Measurements from ENCODE around the gene FUT4. TPM values are rescaled to one million over a fixed set of nuclear protein-coding genes. Genes with fewer than 3 reads are reported as not detected.

Gene FUT4
- total RNA-seq, 2 donors from 2014 or later = 3.3 to 3.4 TPM

DNA sequence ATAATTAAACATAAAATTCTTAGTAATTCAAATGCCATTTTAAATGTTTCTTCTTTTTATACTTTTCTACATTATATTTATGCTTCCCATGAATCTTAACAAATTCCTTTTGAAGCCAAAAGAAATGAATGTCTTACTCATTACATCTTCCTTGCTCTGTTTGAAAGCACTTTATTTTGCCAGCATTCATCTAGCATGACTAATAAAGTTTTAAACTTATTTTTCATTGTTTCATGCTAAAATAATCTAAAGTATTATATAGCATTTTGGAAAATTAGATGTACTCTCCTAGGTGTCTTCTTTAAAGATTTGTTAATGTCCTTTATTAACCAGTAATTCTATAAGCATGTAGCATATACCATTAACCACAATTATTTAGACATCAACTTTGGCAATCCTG lies 13.7 kb downstream of the FUT4 start:
- H3K9me3 ChIP-seq = no peaks in the 10 kb centered on the region
- no peaks in the 10 kb centered on the region for H3K36me3 ChIP-seq
- TF ChIP-seq CTCF (IDR thresholded peaks at IDR 0.05) = no peak
- no peak for DNase-seq (ENCODE audit: low spot score)
- no peaks in the 10 kb centered on the region for H3K27me3 ChIP-seq
- no peak overlapping the region for H3K27ac ChIP-seq
- H3K4me3 ChIP-seq = no peak overlapping the region
- no peaks in the 10 kb centered on the region for H3K4me1 ChIP-seq

DNA sequence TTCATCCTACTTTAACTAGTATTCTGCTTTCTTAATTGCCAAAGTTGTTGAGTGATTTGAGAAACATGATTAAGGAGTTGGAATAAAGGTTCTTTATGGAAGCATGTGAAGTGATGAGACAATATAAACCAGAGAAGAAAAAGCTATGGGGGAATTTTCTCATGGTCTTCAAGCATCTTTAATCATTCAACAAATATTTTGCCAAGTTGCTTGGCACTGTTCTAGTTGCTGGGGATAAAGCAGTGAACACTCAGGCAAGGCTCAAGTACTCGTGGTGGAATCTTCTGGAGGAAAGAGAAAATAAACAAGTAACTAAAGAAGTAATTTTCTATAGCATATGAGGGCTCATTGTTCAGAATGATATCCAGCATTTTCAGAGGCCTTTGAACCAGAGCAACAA lies 14.3 kb downstream of the FUT4 start:
- H3K27ac ChIP-seq = no peak overlapping the region
- no peaks in the 10 kb centered on the region for H3K27me3 ChIP-seq
- no peak for DNase-seq (ENCODE audit: low spot score)
- no peak overlapping the region for H3K4me3 ChIP-seq
- H3K4me1 ChIP-seq = peaks cover 0 to 3% of the 10 kb centered on the region in 2 donors
- H3K36me3 ChIP-seq = no peaks in the 10 kb centered on the region
- H3K9me3 ChIP-seq = no peaks in the 10 kb centered on the region
- TF ChIP-seq CTCF (IDR thresholded peaks at IDR 0.05) = no peak

GRCh38 chr11:94558468-94558867 lies 14.7 kb downstream of the FUT4 start:
- peaks cover 0 to 8% of the 10 kb centered on the region in 2 donors for H3K4me1 ChIP-seq
- H3K4me3 ChIP-seq = no peak overlapping the region
- H3K36me3 ChIP-seq = no peaks in the 10 kb centered on the region
- H3K9me3 ChIP-seq = no peaks in the 10 kb centered on the region
- TF ChIP-seq CTCF (IDR thresholded peaks at IDR 0.05) = no peak
- DNase-seq (ENCODE audit: low spot score) = no peak
- no peak overlapping the region for H3K27ac ChIP-seq
- H3K27me3 ChIP-seq = no peaks in the 10 kb centered on the region

DNA sequence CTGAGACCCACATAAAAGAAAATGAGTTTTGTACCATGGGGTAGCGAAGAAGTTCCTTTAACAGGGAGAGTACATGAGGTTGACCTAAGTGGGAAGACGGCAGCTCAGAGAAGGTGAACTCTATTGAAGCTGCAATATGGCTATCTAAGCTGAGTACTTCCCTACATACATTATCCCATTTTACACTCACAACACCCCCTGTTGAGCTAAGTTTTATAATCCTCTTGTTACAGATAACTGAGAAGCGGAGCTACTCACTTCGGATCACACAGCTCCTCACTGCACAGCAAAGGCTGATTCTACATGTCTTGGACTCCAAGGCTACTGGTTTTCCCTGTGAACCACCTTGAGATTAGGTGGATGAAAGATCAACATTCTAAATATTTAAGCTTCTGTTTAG lies 15.2 kb downstream of the FUT4 start:
- Histone ChIP-seq H3K36me3 (no peaks in the 10 kb centered on the region), H3K27ac (no peak overlapping the region)

GRCh38 chr11:94559361-94559760 lies 15.6 kb downstream of the FUT4 start:
- no peak for TF ChIP-seq CTCF (IDR thresholded peaks at IDR 0.05)
- no peak overlapping the region for H3K4me3 ChIP-seq
- H3K27ac ChIP-seq = no peak overlapping the region
- H3K36me3 ChIP-seq = no peaks in the 10 kb centered on the region
- no peaks in the 10 kb centered on the region for H3K27me3 ChIP-seq
- H3K4me1 ChIP-seq = peaks cover 0 to 8% of the 10 kb centered on the region in 2 donors
- no peak for DNase-seq (ENCODE audit: low spot score)
- H3K9me3 ChIP-seq = no peaks in the 10 kb centered on the region

More for the DNA sequence above, 15.2 kb downstream of the FUT4 start:
- DNase-seq (ENCODE audit: low spot score) = no peak
- no peaks in the 10 kb centered on the region for H3K27me3 ChIP-seq
- H3K4me3 ChIP-seq = no peak overlapping the region
- peaks cover 0 to 8% of the 10 kb centered on the region in 2 donors for H3K4me1 ChIP-seq
- no peak for TF ChIP-seq CTCF (IDR thresholded peaks at IDR 0.05)
- H3K9me3 ChIP-seq = no peaks in the 10 kb centered on the region

DNA sequence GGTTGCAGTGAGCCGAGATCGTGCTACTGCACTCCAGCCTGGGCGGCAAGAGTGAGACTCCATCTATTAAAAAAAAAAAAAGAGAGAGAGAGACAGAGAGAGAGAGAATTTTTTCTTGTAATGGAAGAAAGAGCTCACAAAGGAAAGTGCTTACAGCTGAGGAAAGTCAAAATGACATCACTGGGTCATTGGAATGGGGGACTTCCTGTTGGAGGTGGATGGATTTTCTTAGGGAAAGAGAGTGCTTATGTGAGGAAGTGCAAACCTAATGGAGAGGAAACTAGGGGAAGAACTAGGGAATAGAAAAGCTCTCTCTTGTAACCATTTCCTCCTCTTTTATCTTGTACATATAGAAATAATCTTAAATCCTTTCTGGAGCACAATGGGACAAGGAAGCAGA lies 17.1 kb downstream of the FUT4 start:
- H3K4me1 ChIP-seq = peaks cover 0 to 8% of the 10 kb centered on the region in 2 donors
- H3K9me3 ChIP-seq = no peaks in the 10 kb centered on the region
- no peak for DNase-seq (ENCODE audit: low spot score)
- H3K27me3 ChIP-seq = no peaks in the 10 kb centered on the region
- H3K27ac ChIP-seq = no peak overlapping the region
- TF ChIP-seq CTCF (IDR thresholded peaks at IDR 0.05) = no peak
- H3K36me3 ChIP-seq = no peaks in the 10 kb centered on the region
- no peak overlapping the region for H3K4me3 ChIP-seq
